ENCODE measurements around the gene FBXL7. TPM values are rescaled to one million over a fixed set of nuclear protein-coding genes. Genes with fewer than 3 reads are reported as not detected.

The FBXL7 gene
- total and polyA plus RNA-seq, 2 donors (not counting 1 experiment from before 2014, with no cell fraction given) = not detected

- H3K36me3 ChIP-seq (replicated peaks in 1 of 2; ENCODE audit: control extremely low read depth in 1 of 2, control insufficient read depth in 1 of 2, extremely low read depth in 1 of 2, insufficient read depth in 2 of 2, low read length in 1 of 2) = no peaks in the 10 kb centered on the region
- no peaks in the 10 kb centered on the region for H4K20me1 ChIP-seq (ENCODE audit: control insufficient read depth, insufficient read depth, low read length, poor library complexity, severe bottlenecking)
- H3K9me3 ChIP-seq (ENCODE audit: control extremely low read depth in 1 of 3, control insufficient read depth in 2 of 3, insufficient read depth in 1 of 3, low read length in 2 of 3) = peaks cover 0 to 7% (median 2%) of the 10 kb centered on the region in 3 donors
- TF ChIP-seq CTCF (IDR thresholded peaks at IDR 0.05) (no peak), EZH2 (IDR thresholded peaks at IDR 0.05; ENCODE audit: borderline replicate concordance, insufficient read depth, low read depth, low read length, poor library complexity, severe bottlenecking) (no peak)
- DNase-seq = no peak
- Mint-ChIP-seq H3K27ac (no peak overlapping the region), H3K9me3 (ENCODE audit: insufficient read depth) (peaks cover 9% of the 10 kb centered on the region), H3K4me3 (no peak overlapping the region), H3K27me3 (no peaks in the 10 kb centered on the region), H3K4me1 (no peaks in the 10 kb centered on the region)
- no peak overlapping the region for H3K9ac ChIP-seq (ENCODE audit: low read length)
- H3K27me3 ChIP-seq (replicated peaks in 1 of 4; ENCODE audit: control extremely low read depth in 1 of 4, control insufficient read depth in 3 of 4, insufficient read depth in 4 of 4, low read length in 3 of 4) = no peaks in the 10 kb centered on the region
- H2AFZ ChIP-seq (ENCODE audit: insufficient read depth, low read depth, low read length, poor library complexity, severe bottlenecking) = no peak overlapping the region
- ChIA-PET POLR2A (no interaction called here), CTCF (no interaction called here)
- no peak overlapping the region for H3K4me2 ChIP-seq (replicated peaks; ENCODE audit: low read depth, low read length, poor library complexity, severe bottlenecking)
- intact Hi-C loops (cut with micrococcal nuclease) = no loop called here
- H3K4me3 ChIP-seq (ENCODE audit: control extremely low read depth in 1 of 5, extremely low read depth in 1 of 5, insufficient read depth in 1 of 5, low read depth in 2 of 5, low read length in 4 of 5) = no peak overlapping the region
- no peak for ATAC-seq (ENCODE audit: low read depth)
- H3K79me2 ChIP-seq (ENCODE audit: control insufficient read depth, insufficient read depth, low read length) = no peaks in the 10 kb centered on the region
- no peak overlapping the region for H3K27ac ChIP-seq (ENCODE audit: low read length in 2 of 2)
- no peaks in the 10 kb centered on the region for H3K4me1 ChIP-seq (ENCODE audit: control insufficient read depth in 2 of 2, insufficient read depth in 2 of 2, low read length in 2 of 2)
These were observed 240.4 kb downstream of the FBXL7 start for GRCh38 chr5:15740383-15740782.

- intact Hi-C loops (cut with micrococcal nuclease) = no loop called here
- Histone ChIP-seq H3K36me3 (replicated peaks in 1 of 2; ENCODE audit: control extremely low read depth in 1 of 2, control insufficient read depth in 1 of 2, extremely low read depth in 1 of 2, insufficient read depth in 2 of 2, low read length in 1 of 2) (no peaks in the 10 kb centered on the region), H3K9me3 (ENCODE audit: control extremely low read depth in 1 of 3, control insufficient read depth in 2 of 3, insufficient read depth in 1 of 3, low read length in 2 of 3) (peaks cover 0 to 7% (median 2%) of the 10 kb centered on the region in 3 donors), H3K9ac (ENCODE audit: low read length) (no peak overlapping the region), H3K27ac (ENCODE audit: low read length in 2 of 2) (no peak overlapping the region), H3K4me1 (ENCODE audit: control insufficient read depth in 2 of 2, insufficient read depth in 2 of 2, low read length in 2 of 2) (no peaks in the 10 kb centered on the region), H3K4me2 (replicated peaks; ENCODE audit: low read depth, low read length, poor library complexity, severe bottlenecking) (no peak overlapping the region), H2AFZ (ENCODE audit: insufficient read depth, low read depth, low read length, poor library complexity, severe bottlenecking) (no peak overlapping the region), H3K4me3 (ENCODE audit: control extremely low read depth in 1 of 5, extremely low read depth in 1 of 5, insufficient read depth in 1 of 5, low read depth in 2 of 5, low read length in 4 of 5) (no peak overlapping the region), H3K27me3 (replicated peaks in 1 of 4; ENCODE audit: control extremely low read depth in 1 of 4, control insufficient read depth in 3 of 4, insufficient read depth in 4 of 4, low read length in 3 of 4) (no peaks in the 10 kb centered on the region), H4K20me1 (ENCODE audit: control insufficient read depth, insufficient read depth, low read length, poor library complexity, severe bottlenecking) (no peaks in the 10 kb centered on the region), H3K79me2 (ENCODE audit: control insufficient read depth, insufficient read depth, low read length) (no peaks in the 10 kb centered on the region)
- Mint-ChIP-seq H3K27me3 (no peaks in the 10 kb centered on the region), H3K9me3 (ENCODE audit: insufficient read depth) (peaks cover 9% of the 10 kb centered on the region), H3K4me1 (no peaks in the 10 kb centered on the region), H3K4me3 (no peak overlapping the region), H3K27ac (no peak overlapping the region)
- ChIA-PET POLR2A (no interaction called here), CTCF (no interaction called here)
- TF ChIP-seq CTCF (IDR thresholded peaks at IDR 0.05) = no peak
- TF ChIP-seq EZH2 (IDR thresholded peaks at IDR 0.05; ENCODE audit: borderline replicate concordance, insufficient read depth, low read depth, low read length, poor library complexity, severe bottlenecking) = no peak
- no CpG with 5 or more reads among the region's 5 CpGs for WGBS (ENCODE audit: insufficient coverage)
- no peak for DNase-seq
- ATAC-seq (ENCODE audit: low read depth) = no peak
These were observed 241.6 kb downstream of the FBXL7 start for GRCh38 chr5:15741591-15741990.

Measured in B cell (primary cell).